K562 (cell line): Measurements from ENCODE around the gene EXOC3L1. TPM values are rescaled to one million over a fixed set of nuclear protein-coding genes. Genes with fewer than 3 reads are reported as not detected.

Source experiments
- ATAC-seq: fragments of 200-7000 bp; cut with Tn5 transposase; 3 replicates; pipeline ENCODE4 v1.9.1; 2020; ENCODE audit warnings: moderate library complexity
- BruUV-seq: library from RNA; stranded (reverse); fragments of 400-500 nt; replicated peaks from 2 replicates; lab custom pipeline; 2021; lab: Mats Ljungman, UMichigan
- CTCF ChIA-PET: fragments of 300-600 bp; formaldehyde crosslinking; extraction: SDS; loops from one replicate; lab custom pipeline; 2021; ENCODE audit warnings: low intra/inter-chr PET ratio; lab: Yijun Ruan, JAX
- POLR2A ChIA-PET: fragments of 300-600, 350-650 bp; sonication (Branson Sonifier 250); formaldehyde crosslinking; extraction: SDS; loops from one replicate; lab custom pipeline; 2021; ENCODE audit warnings: antibody characterized with exemption, inconsistent platforms; lab: Yijun Ruan, JAX
- DNase-seq, 4 experiments: peaks; one replicate each; pipeline versions ENCODE4 v3.0.0 to v3.0.0-alpha.2; 2011 to 2018; ENCODE audit warnings: low spot score in 3 of 4, mixed read lengths in 3 of 4; ENCODE audit errors: extremely low read depth in 1 of 4
- FAIRE-seq: peaks from 2 replicates; lab custom pipeline; 2011; peaks lifted over from hg19 to GRCh38; lab: Jason Lieb, UNC
- H2AFZ ChIP-seq: 2 replicates; pipeline ENCODE4 v1.6.0; 2011; ENCODE audit warnings: low read depth, low read length, control low read depth, inconsistent platforms
- H3K27ac ChIP-seq: fragments of 200-600 bp; 3 replicates; pipeline ENCODE4 v1.8.0; 2011; ENCODE audit warnings: low read depth, mild to moderate bottlenecking, control low read depth, inconsistent platforms, low read length, moderate library complexity, mixed read lengths; ENCODE audit errors: extremely low read depth
- H3K27me3 ChIP-seq, 2 experiments: fragments of 300-600 bp in 1 of 2; 2 replicates in 1 of 2; 3 replicates in 1 of 2; pipeline versions ENCODE4 v1.6.0 to v1.8.0; 2011; ENCODE audit warnings: inconsistent platforms in 2 of 2, low read length in 2 of 2, mild to moderate bottlenecking in 1 of 2, mixed read lengths in 1 of 2, moderate library complexity in 1 of 2; ENCODE audit not compliant: control insufficient read depth in 2 of 2, insufficient read depth in 2 of 2
- H3K36me3 ChIP-seq: fragments of 300-600 bp; 3 replicates; pipeline ENCODE4 v1.8.0; 2011; ENCODE audit warnings: mild to moderate bottlenecking, low read length, inconsistent platforms; ENCODE audit not compliant: control insufficient read depth, insufficient read depth
- H3K4me1 ChIP-seq, 2 experiments: fragments of 200-600 bp in 1 of 2; replicated peaks in 1 of 2; 2 replicates in 1 of 2; 3 replicates in 1 of 2; pipeline versions ENCODE4 v1.5.1 to v1.8.0; 2011; ENCODE audit warnings: inconsistent platforms in 2 of 2, low read length in 2 of 2, mild to moderate bottlenecking in 1 of 2, mixed read lengths in 1 of 2, moderate library complexity in 1 of 2; ENCODE audit not compliant: control insufficient read depth in 2 of 2, insufficient read depth in 2 of 2
- H3K4me2 ChIP-seq: 2 replicates; pipeline ENCODE4 v1.6.1; 2011; ENCODE audit warnings: low read length, control low read depth, inconsistent platforms, mixed read lengths; ENCODE audit not compliant: insufficient read depth
- H3K4me3 ChIP-seq: fragments of 200-600 bp; sonication (generic), shearing (Covaris generic); 2 replicates; pipeline ENCODE4 v1.5.1; 2016; ENCODE audit warnings: control low read depth, inconsistent platforms
- H3K79me2 ChIP-seq: fragments of 200-600 bp; 3 replicates; pipeline ENCODE4 v1.8.0; 2011; ENCODE audit warnings: low read length, inconsistent platforms; ENCODE audit not compliant: control insufficient read depth, insufficient read depth
- H3K9ac ChIP-seq, 2 experiments: 2 replicates each; pipeline versions ENCODE4 v1.6.0 to v1.6.1; 2011; ENCODE audit warnings: low read depth in 2 of 2, low read length in 2 of 2, control low read depth in 1 of 2, inconsistent platforms in 1 of 2, mild to moderate bottlenecking in 1 of 2, mixed read lengths in 1 of 2; ENCODE audit not compliant: insufficient read depth in 1 of 2
- H3K9me1 ChIP-seq: one replicate; pipeline ENCODE4 v1.6.0; 2011; ENCODE audit warnings: inconsistent platforms, mild to moderate bottlenecking, low read length, moderate library complexity; ENCODE audit not compliant: control insufficient read depth, insufficient read depth
- H3K9me3 ChIP-seq: replicated peaks from 2 replicates; pipeline ENCODE4 v1.5.1; 2011; ENCODE audit warnings: low read depth, low read length, inconsistent platforms; ENCODE audit not compliant: control insufficient read depth, insufficient read depth
- H4K20me1 ChIP-seq: replicated peaks from 2 replicates; pipeline ENCODE4 v1.6.1; 2011; ENCODE audit warnings: low read length, inconsistent platforms, mixed read lengths; ENCODE audit not compliant: control insufficient read depth, insufficient read depth
- CTBP1 ChIP-seq: fragments of 450-650 bp; IDR thresholded peaks from 2 replicates; pipeline ENCODE4 v1.6.1; 2016; ENCODE audit warnings: borderline replicate concordance
- ELF1 ChIP-seq: fragments of 200-800 bp; sonication (Bioruptor generic); IDR thresholded peaks from 2 replicates; pipeline ENCODE4 v1.6.1; 2016; ENCODE audit warnings: missing genetic modification characterization, missing compliant biosample characterization
- NFXL1 ChIP-seq: fragments of 450-650 bp; formaldehyde crosslinking; IDR thresholded peaks from 2 replicates; pipeline ENCODE4 v1.4.0; 2021; ENCODE audit warnings: mild to moderate bottlenecking
- POLR2G ChIP-seq: fragments of 200-400 bp; formaldehyde crosslinking; IDR thresholded peaks from 2 replicates; pipeline ENCODE4 v1.6.1; 2017; ENCODE audit warnings: low read depth, mild to moderate bottlenecking, antibody characterized with exemption, low read length, moderate library complexity
- RERE ChIP-seq: sonication (generic); formaldehyde crosslinking; IDR thresholded peaks from 2 replicates; pipeline ENCODE4 v1.8.0; 2023; ENCODE audit warnings: missing genetic modification reagents, mild to moderate bottlenecking, borderline replicate concordance
- SRF ChIP-seq, 2 experiments: fragments of 250-450, 450-650 bp in 1 of 2; sonication (Bioruptor Pico) in 1 of 2; sonication (generic) in 1 of 2; formaldehyde crosslinking; IDR thresholded peaks; 2 replicates each; pipeline versions ENCODE4 v1.5.0 to v1.5.1; 2020 to 2022; ENCODE audit warnings: mild to moderate bottlenecking in 1 of 2, missing genetic modification reagents in 1 of 2
- ZNF133 ChIP-seq: fragments of 250-450 bp; sonication (Bioruptor Pico); IDR thresholded peaks from 2 replicates; pipeline ENCODE4 v1.4.0; 2020; ENCODE audit warnings: mild to moderate bottlenecking
- ZNF280B ChIP-seq: fragments of 250-450 bp; sonication (Bioruptor Pico); IDR thresholded peaks from 2 replicates; pipeline ENCODE4 v1.5.1; 2021; ENCODE audit warnings: mild to moderate bottlenecking
- ZNF3 ChIP-seq: fragments of 250-450 bp; sonication (Bioruptor Pico); IDR thresholded peaks from 2 replicates; pipeline ENCODE4 v1.5.0; 2021; ENCODE audit warnings: mild to moderate bottlenecking, moderate library complexity
- WGBS: fragments of 100-300 bp; shearing (Covaris generic); methylation state at CpG from one replicate; pipeline ENCODE4 v1.1.6; 2016; ENCODE audit warnings: low coverage, mixed read lengths; ENCODE audit not compliant: insufficient coverage; ENCODE audit errors: missing lambda C conversion rate; 5-methylcytosine and 5-hydroxymethylcytosine counted together
- in situ Hi-C: fragments of 300-500 bp; cut with MboI; formaldehyde crosslinking; loops from 4 replicates; pipeline ENCODE4 v1.15.0; 2018; ENCODE audit warnings: inconsistent platforms, mixed read lengths
- intact Hi-C: fragments of 100-400 bp; cut with micrococcal nuclease; formaldehyde crosslinking; loops from 2 replicates; pipeline ENCODE4 v1.14.2; 2022
- polyA plus RNA-seq, 8 experiments: library from polyadenylated mRNA; depleted of rRNA in 4 of 8; stranded (reverse) in 5 of 8; unstranded in 3 of 8; fragments of >200 nt; fragmentation: Nextera tagmentation in 2 of 8; fragmentation: Illumina TruSeq in 1 of 8; extraction: Ambion mirVana in 2 of 8; extraction: Trizol in 1 of 8; gene quantifications; 2 replicates each; pipeline versions ENCODE4 v1.2.1 to v1.2.3, GENCODE V29; 2011 to 2014; ENCODE audit warnings: inconsistent platforms in 1 of 8, missing spikeins in 1 of 8
- total RNA-seq, 7 experiments: library from RNA; depleted of rRNA in 6 of 7; stranded (reverse); fragments of >200 nt in 6 of 7; fragmentation: Illumina TruSeq in 2 of 7; extraction: Trizol in 2 of 7; gene quantifications; 2 replicates each; pipeline versions ENCODE4 v1.2.1 to v1.2.3, GENCODE V29; 2011 to 2021; ENCODE audit warnings: low replicate concordance in 1 of 7

The EXOC3L1 gene
- total and polyA plus RNA-seq, 9 of the 15 experiments (the other 6 are each of a cell fraction or from before 2014, with no cell fraction given): 0.08 TPM; not detected in 8

- no peak for FAIRE-seq
- no peaks in the 10 kb centered on the region for H3K27me3 ChIP-seq
- no peaks in the 10 kb centered on the region for H3K9me3 ChIP-seq
- no TSS peak for BruUV-seq
- no peak overlapping the region for H3K4me3 ChIP-seq
- CTCF ChIA-PET: no interaction called here
- no peak for TF ChIP-seq NFXL1 (CRISPR knock-in tag)
- no peak for TF ChIP-seq SRF (CRISPR knock-in tag; IDR thresholded peaks at IDR 0.05)
- no peak for TF ChIP-seq ELF1 (tag)
- TF ChIP-seq ZNF3: no peak
- no peak for TF ChIP-seq ZNF133
- TF ChIP-seq RERE (CRISPR knock-in tag): no peak
- TF ChIP-seq POLR2G: 0 out of 2 replicates have a peak, but pooled peaks have one; percentile 15
- TF ChIP-seq CTBP1: no peak
- no peak for TF ChIP-seq ZNF280B
- H3K9me1 ChIP-seq: no peaks in the 10 kb centered on the region
- no peaks in the 10 kb centered on the region; the same call in 2 of the 3 replicates for H3K79me2 ChIP-seq
- intact Hi-C loops (no loop called here), in situ Hi-C loops (loop anchor here (25.0 kb wide), 1 partner anchor 205 kb away; the partner anchor contains the start of gene CES3)
- H2AFZ ChIP-seq: no peak overlapping the region
- peaks cover 28 to 78% of the 10 kb centered on the region in 2 experiments for H3K4me1 ChIP-seq
- no peaks in the 10 kb centered on the region for H4K20me1 ChIP-seq
- H3K36me3 ChIP-seq: peaks cover 11% of the 10 kb centered on the region; the same call in 2 of the 3 replicates
- ATAC-seq: no peak
- DNase-seq: no peak
- H3K9ac ChIP-seq: 0 out of 4 replicates have a peak overlapping the region, but pooled peaks of 1 of the 2 experiments have one; percentile 14
- no peak overlapping the region for H3K4me2 ChIP-seq
- WGBS: 77% methylated on average over 6 of the region's 7 CpGs
- POLR2A ChIA-PET: no interaction called here
- no peak overlapping the region for H3K27ac ChIP-seq
Observed at GRCh38 chr16:67167588-67167987, 22.3 kb downstream of the EXOC3L1 start.
